Ovary (tissue), 3 donors: ENCODE results near the gene PSMB3.
A peak's percentile ranks its signal among the peaks of the same experiment; 100 is the strongest.

Source experiments
- CTCF ChIP-seq, 3 donors: fragments of 450-650 bp in 2 of 3; fragments of 200-600 bp in 1 of 3; IDR thresholded peaks; one replicate each; pipeline versions ENCODE4 v1.5.1 to v1.8.0; 2016 to 2022; ENCODE audit warnings: antibody characterized with exemption in 3 of 3, mild to moderate bottlenecking in 1 of 3
- EP300 ChIP-seq: sonication (generic); formaldehyde crosslinking; IDR thresholded peaks from one replicate; pipeline ENCODE4 v1.6.1; 2017; ENCODE audit warnings: antibody characterized with exemption
- POLR2A ChIP-seq: fragments of 450-650 bp; IDR thresholded peaks from one replicate; pipeline ENCODE4 v1.6.1; 2017; ENCODE audit warnings: antibody characterized with exemption, mild to moderate bottlenecking, moderate library complexity
- donor health status: DM: no; HTN: no; CAD: no.

GRCh38 chr17:38735161-38735997, 17.2 kb upstream of the PSMB3 start:
- TF ChIP-seq CTCF (IDR thresholded peaks at IDR 0.05) (peak; percentile 67 to 91 (median 90)), POLR2A (no peak), EP300 (no peak)
